Common myeloid progenitor, CD34-positive (primary cell): ENCODE measurements around the gene ENTPD1.
"Not testable (repeated sequence)": the region's sequence is repeated elsewhere in the genome, so short reads cannot be mapped to it uniquely, and the experiment has no call there.

ENCODE experiments used
- CTCF ChIA-PET: fragments of 350-600 bp; sonication (Branson Sonifier 250); formaldehyde crosslinking; loops from one replicate; lab custom pipeline; 2021; ENCODE audit warnings: antibody characterized with exemption; lab: Charles Lee
- POLR2A ChIA-PET: fragments of 350-600 bp; sonication (Branson Sonifier 250); formaldehyde crosslinking; loops from one replicate; lab custom pipeline; 2021; ENCODE audit warnings: antibody characterized with exemption; lab: Charles Lee
- DNase-seq, 3 donors: peaks; one replicate each; pipeline versions ENCODE4 v3.0.0 to v3.0.0-alpha.2; 2013
- H3K27ac ChIP-seq, 2 experiments: 1 replicate in 1 of 2; 2 replicates in 1 of 2; pipeline ENCODE4 v1.7.0; 2013; ENCODE audit warnings: inconsistent platforms in 2 of 2, low read length in 2 of 2, mild to moderate bottlenecking in 2 of 2, low read depth in 1 of 2, moderate library complexity in 1 of 2; ENCODE audit not compliant: severe bottlenecking in 2 of 2, insufficient read depth in 1 of 2, poor library complexity in 1 of 2
- H3K27me3 ChIP-seq, 5 experiments: replicated peaks in 2 of 5; 1 replicate in 3 of 5; 2 replicates in 2 of 5; pipeline versions ENCODE4 v1.6.1 to v1.7.0; 2013; ENCODE audit warnings: low read length in 4 of 5, mild to moderate bottlenecking in 2 of 5, moderate library complexity in 2 of 5, inconsistent platforms in 1 of 5; ENCODE audit not compliant: insufficient read depth in 5 of 5, control insufficient read depth in 4 of 5
- H3K36me3 ChIP-seq, 4 experiments: 1 replicate in 2 of 4; 2 replicates in 2 of 4; pipeline versions ENCODE4 v1.6.1 to v1.7.0; 2013; ENCODE audit warnings: low read length in 3 of 4, control low read depth in 1 of 4, mild to moderate bottlenecking in 1 of 4; ENCODE audit not compliant: control insufficient read depth in 4 of 4, insufficient read depth in 4 of 4
- H3K4me1 ChIP-seq, 4 experiments: 1 replicate in 3 of 4; 2 replicates in 1 of 4; pipeline versions ENCODE4 v1.6.1 to v1.7.1; 2013; ENCODE audit warnings: low read length in 3 of 4, mild to moderate bottlenecking in 3 of 4, control low read depth in 1 of 4, inconsistent platforms in 1 of 4, moderate library complexity in 1 of 4; ENCODE audit not compliant: control insufficient read depth in 4 of 4, insufficient read depth in 4 of 4; ENCODE audit errors: control extremely low read depth in 1 of 4
- H3K4me3 ChIP-seq, 7 experiments: 1 replicate in 4 of 7; 2 replicates in 3 of 7; pipeline versions ENCODE4 v1.5.1 to v1.7.0; 2013; ENCODE audit warnings: mild to moderate bottlenecking in 7 of 7, low read length in 6 of 7, moderate library complexity in 6 of 7, inconsistent platforms in 2 of 7, low read depth in 2 of 7, control low read depth in 1 of 7; ENCODE audit not compliant: insufficient read depth in 4 of 7, control insufficient read depth in 1 of 7; ENCODE audit errors: extremely low read depth in 1 of 7
- H3K9me3 ChIP-seq, 5 experiments: 1 replicate in 4 of 5; 2 replicates in 1 of 5; pipeline versions ENCODE4 v1.6.1 to v1.7.1; 2013; ENCODE audit warnings: low read length in 4 of 5, mild to moderate bottlenecking in 2 of 5, inconsistent platforms in 1 of 5, low read depth in 1 of 5, moderate library complexity in 1 of 5; ENCODE audit not compliant: control insufficient read depth in 4 of 5, insufficient read depth in 2 of 5; ENCODE audit errors: control extremely low read depth in 1 of 5
- WGBS: methylation state at CpG from one replicate; pipeline ENCODE4 v1.1.5; 2013; ENCODE audit not compliant: insufficient coverage; 5-methylcytosine and 5-hydroxymethylcytosine counted together

The ENTPD1 gene

DNA sequence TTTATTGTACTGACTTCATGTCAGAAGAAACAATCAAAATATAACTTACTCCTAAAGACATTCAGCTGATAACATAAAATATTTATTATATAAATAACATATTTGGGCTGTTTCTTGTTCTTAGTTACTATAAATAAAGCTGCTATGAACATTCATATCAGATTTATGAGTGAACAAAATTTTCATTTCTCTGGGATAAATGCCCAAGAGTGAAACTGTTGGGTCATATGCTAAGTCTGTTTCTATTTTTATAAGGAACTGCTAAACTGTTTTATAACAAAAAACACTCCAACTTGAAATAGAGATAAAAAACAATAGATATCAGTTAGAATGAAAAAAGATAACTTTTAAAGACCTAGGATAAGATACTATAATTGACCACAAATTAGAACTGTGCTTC, 125.4 kb downstream of the ENTPD1 start:
- DNase-seq, result no peak
- Histone ChIP-seq H3K36me3 (peaks cover 6 to 10% (median 7%) of the 10 kb centered on the region in 4 experiments), H3K27me3 (no peaks in the 10 kb centered on the region), H3K4me3 (no peak overlapping the region), H3K4me1 (no peaks in the 10 kb centered on the region), H3K27ac (no peak overlapping the region), H3K9me3 (no peaks in the 10 kb centered on the region)
- CTCF ChIA-PET, result no interaction called here
- POLR2A ChIA-PET, result no interaction called here

DNA sequence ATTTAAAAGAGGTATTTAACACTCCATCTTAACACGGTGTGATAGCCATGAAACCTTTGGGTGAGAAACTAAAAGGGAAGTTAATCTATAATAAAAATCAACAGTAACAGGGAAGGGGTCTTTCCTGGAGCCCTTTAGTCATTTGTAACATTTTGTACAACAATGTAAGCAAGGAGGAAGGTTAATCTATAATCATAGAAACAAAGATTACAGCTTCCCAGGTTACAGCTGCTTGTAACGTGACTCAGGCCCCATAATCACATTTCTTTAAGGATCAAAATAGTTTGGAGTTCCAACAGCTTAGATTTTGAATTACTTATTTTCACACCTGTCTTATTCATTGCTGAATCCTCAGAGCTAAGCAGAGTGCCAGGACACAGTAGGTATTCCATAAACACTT, 133.9 kb downstream of the ENTPD1 start:
- Histone ChIP-seq H3K9me3 (no peaks in the 10 kb centered on the region), H3K4me3 (no peak overlapping the region), H3K27ac (no peak overlapping the region), H3K36me3 (peaks cover 7 to 38% (median 12%) of the 10 kb centered on the region in 4 experiments), H3K27me3 (no peaks in the 10 kb centered on the region), H3K4me1 (no peaks in the 10 kb centered on the region)
- CTCF ChIA-PET, result no interaction called here
- WGBS, result no CpG with 5 or more reads among the region's 2 CpGs
- POLR2A ChIA-PET, result no interaction called here
- no peak for DNase-seq

DNA sequence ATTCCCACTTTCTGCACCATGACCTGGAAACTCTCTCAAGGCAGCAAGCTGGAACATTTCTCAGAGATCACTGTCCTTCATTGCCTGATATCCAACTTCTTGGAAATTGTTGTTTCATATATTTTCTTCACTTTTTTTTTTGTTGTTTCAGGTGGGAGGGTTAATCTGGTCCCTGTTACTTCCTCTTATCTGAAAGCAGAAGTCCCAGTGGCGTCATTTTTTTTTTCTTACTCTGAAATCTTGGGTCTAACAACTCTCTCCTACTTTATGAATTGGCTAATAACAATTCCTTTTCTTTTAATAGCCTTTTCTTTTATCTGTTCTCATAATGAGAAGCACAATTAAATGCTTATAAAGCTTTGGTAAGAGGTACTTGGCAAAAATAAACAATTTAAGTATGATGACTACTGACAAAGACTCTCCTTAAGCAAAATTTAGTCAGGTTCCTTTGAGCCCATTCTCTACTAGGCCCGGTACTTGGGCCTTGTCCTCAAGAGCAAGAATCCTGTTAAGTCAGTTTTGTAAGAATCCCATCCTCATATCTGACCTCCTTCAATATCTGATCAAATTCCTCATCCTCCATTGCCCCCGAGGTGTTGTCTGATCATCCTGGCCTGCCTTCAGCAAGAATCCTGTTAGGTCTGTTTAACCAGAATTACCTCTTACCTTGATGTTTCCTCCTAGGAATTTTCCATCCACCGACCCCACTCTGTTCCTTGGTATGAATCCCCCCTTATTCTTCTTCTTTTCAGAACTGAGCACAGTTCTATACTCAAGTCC, 140.3 kb downstream of the ENTPD1 start:
- no peaks in the 10 kb centered on the region for H3K27me3 ChIP-seq
- POLR2A ChIA-PET, result no interaction called here
- CTCF ChIA-PET, result interaction anchor here (1.2 to 1.3 kb wide), 2 partner anchors 8 to 11 kb away, joined by 3 read pairs; no protein-coding TSS in a partner anchor
- H3K36me3 ChIP-seq, result peaks cover 7 to 54% (median 21%) of the 10 kb centered on the region in 4 experiments
- no peak overlapping the region for H3K4me3 ChIP-seq
- 100% methylated on average over 3 of the region's 4 CpGs for WGBS
- DNase-seq, result peak; percentile 13 to 69 (median 66)
- no peak overlapping the region for H3K27ac ChIP-seq
- peaks cover 0 to 5% (median 4%) of the 10 kb centered on the region in 4 experiments for H3K4me1 ChIP-seq
- no peaks in the 10 kb centered on the region for H3K9me3 ChIP-seq

GRCh38 chr10:95905897-95906580, 150.1 kb downstream of the ENTPD1 start:
- WGBS, result 98% methylated on average over 7 of the region's 12 CpGs
- H3K27me3 ChIP-seq, DNase-seq, H3K9me3 ChIP-seq, POLR2A ChIA-PET, H3K27ac ChIP-seq, H3K4me1 ChIP-seq, H3K4me3 ChIP-seq: not testable (repeated sequence)
- peaks cover 6 to 41% (median 23%) of the 10 kb centered on the region in 4 experiments for H3K36me3 ChIP-seq
- CTCF ChIA-PET, result interaction anchor here (1.7 kb wide), 1 partner anchor 57 kb away, joined by 4 read pairs; no protein-coding TSS in a partner anchor

- peaks cover 0 to 1% (median 0%) of the 10 kb centered on the region in 5 experiments for H3K9me3 ChIP-seq
- ChIA-PET POLR2A (no interaction called here), CTCF (interaction anchor here (0.7 to 1.7 kb wide), 3 partner anchors 11 to 115 kb away, joined by 3 to 4 read pairs (median 4); no protein-coding TSS in a partner anchor)
- WGBS, result 5% methylated on average over 17 of the region's 22 CpGs
- peaks cover 3 to 35% (median 19%) of the 10 kb centered on the region in 4 experiments for H3K36me3 ChIP-seq
- peak; percentile 53 to 80 (median 73) for DNase-seq
- H3K4me1 ChIP-seq, result peaks cover 0 to 8% (median 3%) of the 10 kb centered on the region in 4 experiments
- H3K27me3 ChIP-seq, result no peaks in the 10 kb centered on the region
- H3K27ac ChIP-seq, result peak overlapping the region; percentile 27 to 67
- H3K4me3 ChIP-seq, result peak overlapping the region; percentile 79 to 93 (median 88)
Observed at GRCh38 chr10:95906677-95907455, 150.9 kb downstream of the ENTPD1 start.

GRCh38 chr10:95907456-95908253, 151.7 kb downstream of the ENTPD1 start, which contains the start of gene CC2D2B:
CC2D2B (plus strand) TSS chr10:95907975; CDS start chr10:95911324, 3,349 bp downstream.
- peak within 1 kb of the TSS; percentile 27 to 67 for H3K27ac ChIP-seq
- no peaks in the 10 kb centered on the region for H3K9me3 ChIP-seq
- H3K36me3 ChIP-seq, result peaks cover 0 to 27% (median 13%) of the 10 kb centered on the region in 4 experiments
- ChIA-PET POLR2A (no interaction called here), CTCF (interaction anchor here (0.7 to 1.7 kb wide), 3 partner anchors 12 to 114 kb away, joined by 3 to 4 read pairs (median 4); no protein-coding TSS in a partner anchor)
- peak; percentile 63 to 87 (median 80) for DNase-seq
- no peaks in the 10 kb centered on the region for H3K27me3 ChIP-seq
- WGBS, result 0% methylated on average over 51 of the region's 69 CpGs
- H3K4me1 ChIP-seq, result peaks cover 0 to 8% (median 3%) of the 10 kb centered on the region in 4 experiments
- peak within 1 kb of the TSS; percentile 79 to 93 (median 88) for H3K4me3 ChIP-seq
